ENCODE measurements around the gene CD244.

Gene CD244

GRCh38 chr1:160865337-160865736 lies 2.6 kb upstream of the CD244 start:
- DNase-seq (ENCODE audit: low read depth), result no peak
- no peak for TF ChIP-seq CTCF (IDR thresholded peaks at IDR 0.05; ENCODE audit: insufficient read depth, low read depth, low read length, missing control alignments)

GRCh38 chr1:160864173-160864572 lies 1.5 kb upstream of the CD244 start:
- no peak for TF ChIP-seq CTCF (IDR thresholded peaks at IDR 0.05; ENCODE audit: insufficient read depth, low read depth, low read length, missing control alignments)
- H3K4me3 ChIP-seq (ENCODE audit: low read depth, low read length), result no peak overlapping the region
- no peak for DNase-seq (ENCODE audit: low read depth)

More at GRCh38 chr1:160865337-160865736, 2.6 kb upstream of the CD244 start:
- H3K4me3 ChIP-seq (ENCODE audit: low read depth, low read length), result no peak overlapping the region

GRCh38 chr1:160863774-160864131 lies 1.1 kb upstream of the CD244 start:
- DNase-seq (ENCODE audit: low read depth), result no peak
- no peak for TF ChIP-seq CTCF (IDR thresholded peaks at IDR 0.05; ENCODE audit: insufficient read depth, low read depth, low read length, missing control alignments)
- H3K4me3 ChIP-seq (ENCODE audit: low read depth, low read length), result no peak overlapping the region

GRCh38 chr1:160863061-160863773 lies 530 bp upstream of the CD244 start:
- no peak overlapping the region for H3K4me3 ChIP-seq (ENCODE audit: low read depth, low read length)
- no peak for TF ChIP-seq CTCF (IDR thresholded peaks at IDR 0.05; ENCODE audit: insufficient read depth, low read depth, low read length, missing control alignments)
- DNase-seq (ENCODE audit: low read depth), result no peak

GRCh38 chr1:160860840-160861505 lies 1.7 kb downstream of the CD244 start:
- no peak for TF ChIP-seq CTCF (IDR thresholded peaks at IDR 0.05; ENCODE audit: insufficient read depth, low read depth, low read length, missing control alignments)
- no peak overlapping the region for H3K4me3 ChIP-seq (ENCODE audit: low read depth, low read length)
- no peak for DNase-seq (ENCODE audit: low read depth)

- H3K4me3 ChIP-seq (ENCODE audit: low read depth, low read length), result no peak overlapping the region
- TF ChIP-seq CTCF (IDR thresholded peaks at IDR 0.05; ENCODE audit: insufficient read depth, low read depth, low read length, missing control alignments), result no peak
- no peak for DNase-seq (ENCODE audit: low read depth)
Measured at GRCh38 chr1:160859166-160859565, 3.5 kb downstream of the CD244 start.
